GM12801 (cell line): ENCODE measurements around the gene ANAPC15.

Experiments
- CTCF ChIP-seq: IDR thresholded peaks from one replicate; pipeline ENCODE4 v1.5.1; 2011; ENCODE audit warnings: control low read depth; ENCODE audit not compliant: insufficient read length; ENCODE audit errors: extremely low read depth

ANAPC15 gene

GRCh38 chr11:72070491-72070890, 42.0 kb downstream of the ANAPC15 start:
- no peak for TF ChIP-seq CTCF

GRCh38 chr11:72069787-72070251, 42.7 kb downstream of the ANAPC15 start:
- TF ChIP-seq CTCF = no peak

- TF ChIP-seq CTCF = no peak
These were observed 43.3 kb downstream of the ANAPC15 start for GRCh38 chr11:72069200-72069599.

GRCh38 chr11:72067676-72068075, 44.8 kb downstream of the ANAPC15 start:
- TF ChIP-seq CTCF = no peak

GRCh38 chr11:72067266-72067665, 45.2 kb downstream of the ANAPC15 start:
- TF ChIP-seq CTCF = no peak

GRCh38 chr11:72066855-72067254, 45.6 kb downstream of the ANAPC15 start:
- TF ChIP-seq CTCF = no peak

- no peak for TF ChIP-seq CTCF
These were observed 50.6 kb downstream of the ANAPC15 start for GRCh38 chr11:72061739-72062396.
